GM18873 (cell line): Measurements from ENCODE around the gene KIF12.

ENCODE experiments used
- ATAC-seq: cut with Tn5 transposase; IDR thresholded peaks from one replicate; pipeline ENCODE4 v1.9.1; 2021; ENCODE audit warnings: mild to moderate bottlenecking, moderate library complexity, moderate number of reproducible peaks; ENCODE audit not compliant: unreplicated experiment, low FRiP score

KIF12 gene

DNA sequence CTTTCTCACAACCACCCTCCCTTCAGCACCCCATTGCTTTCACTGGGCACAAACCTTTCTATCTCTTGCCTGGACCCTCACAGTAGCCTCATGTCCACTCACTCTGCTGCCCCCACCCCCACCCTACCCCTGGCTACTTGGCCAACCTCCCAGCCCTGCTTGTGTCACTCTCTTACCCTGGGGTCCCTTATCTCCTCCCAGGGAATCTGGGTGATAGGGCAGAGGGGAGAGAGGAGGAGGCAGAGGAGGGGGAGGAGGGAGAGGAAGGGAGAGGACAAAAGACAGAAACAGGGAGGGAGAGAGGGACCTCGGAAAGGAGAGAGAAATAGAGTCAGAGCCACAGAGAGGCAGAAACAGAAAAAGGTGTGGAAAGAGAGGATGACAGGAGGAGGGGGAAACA lies 25.0 kb upstream of the KIF12 start:
- ATAC-seq, result no peak

DNA sequence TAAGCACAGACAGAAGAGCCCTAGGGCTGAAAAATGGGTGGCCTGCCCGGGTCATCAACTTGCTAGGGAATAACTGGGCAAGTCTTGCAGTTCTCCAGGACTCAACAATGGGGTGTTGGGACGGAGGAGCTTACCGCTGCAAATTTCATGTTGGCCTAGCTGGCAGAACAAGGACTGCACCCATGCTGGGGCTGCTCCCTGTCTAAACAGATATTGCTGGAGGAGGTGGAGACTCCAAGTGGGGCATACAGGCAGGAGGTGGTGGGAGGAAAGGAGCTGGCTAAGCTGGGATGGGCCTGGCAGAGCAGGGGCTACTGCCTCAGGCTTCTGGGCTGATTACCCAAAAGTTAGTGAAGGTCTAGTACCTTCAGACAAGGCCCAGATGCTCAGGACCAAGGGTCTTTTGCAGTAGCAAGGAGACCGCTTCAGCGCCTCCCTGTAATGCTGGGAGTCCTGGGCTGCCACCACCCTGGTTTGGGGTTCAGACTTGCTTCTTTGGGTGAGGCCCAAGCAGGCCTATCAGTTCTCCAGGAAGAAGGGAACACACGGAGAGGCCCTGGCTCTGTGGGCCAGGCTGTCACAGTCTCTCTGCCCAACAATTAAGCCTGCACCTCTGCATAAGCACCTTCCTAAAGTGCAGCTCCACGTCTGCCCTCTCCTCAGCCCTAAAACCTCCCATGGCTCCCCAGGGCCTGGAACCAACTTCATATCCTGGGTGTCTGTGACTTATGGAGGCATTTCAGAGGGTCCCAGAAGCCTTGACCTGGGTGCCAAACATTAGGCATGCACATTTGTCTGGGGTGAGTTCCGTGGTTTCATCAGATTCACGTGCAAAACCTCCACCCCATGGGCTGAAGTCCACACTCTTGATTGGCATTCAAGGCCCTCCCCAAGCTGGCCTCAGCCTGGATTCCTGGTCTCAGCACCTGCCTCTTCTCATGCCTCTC lies 24.2 kb upstream of the KIF12 start:
- ATAC-seq, result no peak

GRCh38 chr9:114122136-114123027 lies 23.3 kb upstream of the KIF12 start:
- ATAC-seq, result no peak

DNA sequence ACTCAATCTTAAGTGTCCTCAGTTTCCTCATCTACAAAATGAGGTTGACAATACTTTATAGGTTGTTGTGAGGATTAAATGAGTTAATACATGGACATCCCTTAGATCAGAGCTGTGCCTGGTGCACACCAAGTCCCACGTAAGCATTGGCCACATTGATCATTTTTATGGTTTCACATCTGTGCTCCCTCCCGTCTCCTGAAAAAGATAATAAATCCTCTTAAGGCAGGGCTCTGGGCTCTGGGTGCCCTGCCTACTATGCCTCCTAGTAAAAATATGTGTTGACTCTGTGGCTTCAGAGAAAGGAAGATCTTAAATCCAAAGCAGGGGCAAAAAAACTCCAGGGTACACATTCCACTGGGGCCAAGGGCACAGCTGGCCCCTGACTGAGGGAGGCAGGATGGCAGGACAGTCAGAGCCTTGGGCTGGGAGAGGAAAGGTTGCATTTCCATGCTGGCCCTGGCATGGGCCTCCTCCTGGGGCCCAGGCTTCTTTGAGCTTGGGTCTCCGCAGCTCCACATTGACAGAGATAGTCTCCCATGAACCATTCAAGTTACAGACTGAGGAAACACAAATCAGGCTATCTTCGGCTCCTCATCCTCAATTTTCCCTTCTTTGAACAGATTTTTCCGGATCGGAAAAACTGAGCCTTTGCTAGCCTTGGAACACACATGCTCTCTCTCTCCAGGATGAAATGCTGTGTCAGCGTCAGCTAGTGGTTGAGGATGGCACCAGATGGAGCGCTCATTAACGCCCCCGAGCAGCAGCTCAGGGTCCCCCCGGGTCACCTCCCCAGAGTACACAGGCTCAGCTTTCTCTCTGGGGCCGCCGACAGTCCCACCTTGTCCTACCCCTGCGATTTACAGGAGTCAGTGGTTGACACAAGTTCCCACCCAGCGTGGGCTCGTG lies 22.4 kb upstream of the KIF12 start:
- ATAC-seq, result no peak

- no peak for ATAC-seq
These were observed 21.3 kb upstream of the KIF12 start for GRCh38 chr9:114120192-114121014.

GRCh38 chr9:114119242-114120191 lies 20.4 kb upstream of the KIF12 start:
- no peak for ATAC-seq

GRCh38 chr9:114117996-114118830 lies 19.1 kb upstream of the KIF12 start:
- no peak for ATAC-seq

DNA sequence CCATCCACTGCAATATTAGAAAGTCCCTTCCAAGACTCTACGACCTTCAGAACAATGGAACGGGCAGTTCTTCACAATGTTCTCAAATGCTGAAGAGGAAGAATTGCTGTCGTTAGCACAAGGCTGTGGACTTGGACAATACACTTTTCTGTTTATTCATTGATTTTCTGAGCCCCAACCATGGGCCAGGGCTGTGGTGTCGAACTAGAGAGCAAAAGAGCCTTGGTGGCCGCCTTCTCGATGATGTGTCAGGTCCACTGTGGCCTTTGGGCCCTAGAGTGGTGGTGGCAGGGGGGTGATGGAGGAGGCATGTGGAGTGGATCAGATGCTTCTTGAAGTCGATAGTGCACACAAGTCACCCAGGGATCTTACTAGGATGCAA lies 18.5 kb upstream of the KIF12 start:
- no peak for ATAC-seq

DNA sequence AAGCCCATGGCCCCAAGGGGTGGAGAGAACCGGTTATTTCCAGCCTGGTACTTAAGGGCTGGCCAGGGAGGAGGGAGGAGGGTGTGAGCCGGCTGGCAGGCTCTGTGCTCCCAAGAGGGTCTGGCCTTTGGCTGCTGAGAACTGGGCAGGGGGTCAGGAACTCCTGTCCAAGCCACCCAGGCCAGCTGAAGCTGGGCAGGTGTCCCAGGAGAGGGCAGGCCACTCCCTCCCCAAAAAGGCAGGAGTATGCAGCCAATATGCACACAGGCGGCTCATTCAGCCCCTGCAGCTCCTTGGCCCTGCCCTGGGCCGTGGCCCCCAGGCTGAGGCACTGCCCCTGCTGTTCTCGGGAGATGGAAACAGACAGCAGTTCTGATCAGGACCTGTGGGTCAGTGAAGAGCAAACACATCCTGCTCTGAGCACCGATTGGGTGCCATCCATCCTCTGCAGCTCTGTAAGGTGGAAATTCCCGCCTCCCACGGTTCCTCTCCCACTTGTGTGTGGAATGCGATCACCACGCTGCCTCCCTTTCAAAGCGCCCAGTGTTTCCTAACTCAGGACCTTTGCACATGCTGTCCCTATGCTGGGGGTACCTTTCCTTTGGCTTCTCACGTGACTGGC lies 17.1 kb upstream of the KIF12 start:
- no peak for ATAC-seq

GRCh38 chr9:114115654-114116125 lies 16.6 kb upstream of the KIF12 start:
- no peak for ATAC-seq

- ATAC-seq, result no peak
These were observed 15.3 kb upstream of the KIF12 start for GRCh38 chr9:114114364-114114763.

GRCh38 chr9:114112778-114113584 lies 13.9 kb upstream of the KIF12 start:
- ATAC-seq, result no peak

GRCh38 chr9:114112325-114112724 lies 13.2 kb upstream of the KIF12 start:
- no peak for ATAC-seq

DNA sequence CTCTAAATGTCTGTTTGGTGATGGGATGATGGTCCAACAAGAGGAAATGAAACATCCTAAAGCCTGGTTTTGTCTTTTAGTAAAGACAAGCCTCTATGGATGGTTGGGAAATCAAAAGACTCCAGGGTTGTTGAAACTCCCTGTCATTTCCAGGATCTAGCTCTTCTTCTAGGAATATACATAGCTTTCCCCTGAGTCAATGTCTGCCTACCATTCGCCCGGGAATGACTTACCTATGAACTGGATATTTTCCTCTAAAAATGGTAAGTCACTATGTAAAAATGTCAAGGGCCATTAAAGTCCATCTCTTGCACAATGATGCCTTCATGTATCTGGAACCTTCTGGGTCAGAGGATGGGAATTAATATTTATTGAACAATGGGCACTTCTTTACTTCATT lies 11.1 kb upstream of the KIF12 start:
- no peak for ATAC-seq

GRCh38 chr9:114109124-114109523 lies 10.0 kb upstream of the KIF12 start:
- ATAC-seq, result no peak
